Hepatocyte (in vitro differentiated cells): ENCODE data around the gene WDR70.

Experiments
- EZH2 ChIP-seq: fragments of 200-600 bp; sonication (generic); IDR thresholded peaks from 2 replicates; pipeline ENCODE4 v1.6.1; 2016; ENCODE audit warnings: antibody characterized with exemption, mild to moderate bottlenecking, borderline replicate concordance
- EZH2phosphoT487 ChIP-seq: fragments of 200-600 bp; sonication (generic); IDR thresholded peaks from one replicate; pipeline ENCODE4 v1.6.1; 2018; ENCODE audit warnings: antibody characterized with exemption, mild to moderate bottlenecking, low read depth, moderate library complexity; ENCODE audit not compliant: unreplicated experiment, severe bottlenecking
- TF ChIP-seq, protein P1 (sequence below): fragments of 200-600 bp; sonication (generic); IDR thresholded peaks from 2 replicates; pipeline ENCODE4 v1.5.1; 2016; ENCODE audit warnings: antibody characterized with exemption, mild to moderate bottlenecking; ENCODE audit not compliant: poor library complexity

DNA sequence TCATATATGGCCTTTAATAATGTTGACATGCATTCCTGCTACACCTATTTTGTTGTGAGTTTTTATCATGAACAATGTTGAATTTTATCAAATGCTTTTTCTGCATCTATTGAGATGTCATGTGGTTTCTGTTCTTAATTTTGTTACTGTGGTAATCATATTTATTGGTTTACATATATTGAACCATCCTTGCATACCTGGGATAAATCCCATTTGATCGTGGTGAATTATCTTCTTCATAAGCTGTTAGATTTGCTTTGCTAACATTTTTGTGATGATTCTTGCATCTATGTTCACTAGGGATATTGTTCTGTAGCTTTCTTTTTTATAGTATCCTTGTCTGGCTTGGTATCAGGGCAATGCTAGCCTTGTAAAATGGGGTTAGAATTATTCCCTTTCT, 222.0 kb downstream of the WDR70 start:
- TF ChIP-seq EZH2phosphoT487 (no peak), EZH2 (no peak)
- TF ChIP-seq, protein P1, sequence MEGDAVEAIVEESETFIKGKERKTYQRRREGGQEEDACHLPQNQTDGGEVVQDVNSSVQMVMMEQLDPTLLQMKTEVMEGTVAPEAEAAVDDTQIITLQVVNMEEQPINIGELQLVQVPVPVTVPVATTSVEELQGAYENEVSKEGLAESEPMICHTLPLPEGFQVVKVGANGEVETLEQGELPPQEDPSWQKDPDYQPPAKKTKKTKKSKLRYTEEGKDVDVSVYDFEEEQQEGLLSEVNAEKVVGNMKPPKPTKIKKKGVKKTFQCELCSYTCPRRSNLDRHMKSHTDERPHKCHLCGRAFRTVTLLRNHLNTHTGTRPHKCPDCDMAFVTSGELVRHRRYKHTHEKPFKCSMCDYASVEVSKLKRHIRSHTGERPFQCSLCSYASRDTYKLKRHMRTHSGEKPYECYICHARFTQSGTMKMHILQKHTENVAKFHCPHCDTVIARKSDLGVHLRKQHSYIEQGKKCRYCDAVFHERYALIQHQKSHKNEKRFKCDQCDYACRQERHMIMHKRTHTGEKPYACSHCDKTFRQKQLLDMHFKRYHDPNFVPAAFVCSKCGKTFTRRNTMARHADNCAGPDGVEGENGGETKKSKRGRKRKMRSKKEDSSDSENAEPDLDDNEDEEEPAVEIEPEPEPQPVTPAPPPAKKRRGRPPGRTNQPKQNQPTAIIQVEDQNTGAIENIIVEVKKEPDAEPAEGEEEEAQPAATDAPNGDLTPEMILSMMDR = no peak
